ENCODE measurements around the gene SP5.

SP5 gene

GRCh38 chr2:170742896-170743529 lies 27.9 kb downstream of the SP5 start:
- Histone ChIP-seq H3K4me3 (ENCODE audit: insufficient read depth, low read length, poor library complexity, severe bottlenecking) (no peak overlapping the region), H4K20me1 (ENCODE audit: low read depth, low read length) (no peaks in the 10 kb centered on the region), H3K27ac (ENCODE audit: low read depth, low read length) (no peak overlapping the region), H3K27me3 (ENCODE audit: low read length) (no peaks in the 10 kb centered on the region), H3K79me2 (ENCODE audit: insufficient read depth, low read length) (no peaks in the 10 kb centered on the region), H3K9me2 (replicated peaks; ENCODE audit: insufficient read depth, low read length) (no peaks in the 10 kb centered on the region), H3K9ac (ENCODE audit: low read length) (no peak overlapping the region), H3K9me3 (ENCODE audit: insufficient read depth, low read length) (no peaks in the 10 kb centered on the region), H3K4me2 (ENCODE audit: low read depth, low read length, poor library complexity, severe bottlenecking) (no peak overlapping the region), H2AFZ (ENCODE audit: low read depth, low read length, severe bottlenecking) (no peak overlapping the region), H3F3A (ENCODE audit: insufficient read depth) (no peaks in the 10 kb centered on the region), H3K36me3 (ENCODE audit: low read length) (no peaks in the 10 kb centered on the region)
- TF ChIP-seq CTCF (IDR thresholded peaks at IDR 0.05; ENCODE audit: insufficient read depth, low read length, poor library complexity, severe bottlenecking) (no peak), EZH2phosphoT487 (conservative IDR thresholded peaks at IDR 0.05; ENCODE audit: low read length) (no peak)

GRCh38 chr2:170743530-170744239 lies 28.5 kb downstream of the SP5 start:
- Histone ChIP-seq H3K9ac (ENCODE audit: low read length) (no peak overlapping the region), H3K27me3 (ENCODE audit: low read length) (no peaks in the 10 kb centered on the region), H2AFZ (ENCODE audit: low read depth, low read length, severe bottlenecking) (no peak overlapping the region), H4K20me1 (ENCODE audit: low read depth, low read length) (no peaks in the 10 kb centered on the region), H3K36me3 (ENCODE audit: low read length) (no peaks in the 10 kb centered on the region), H3K9me3 (ENCODE audit: insufficient read depth, low read length) (no peaks in the 10 kb centered on the region), H3K9me2 (replicated peaks; ENCODE audit: insufficient read depth, low read length) (no peaks in the 10 kb centered on the region), H3K4me3 (ENCODE audit: insufficient read depth, low read length, poor library complexity, severe bottlenecking) (no peak overlapping the region), H3K79me2 (ENCODE audit: insufficient read depth, low read length) (no peaks in the 10 kb centered on the region), H3K27ac (ENCODE audit: low read depth, low read length) (no peak overlapping the region), H3F3A (ENCODE audit: insufficient read depth) (no peaks in the 10 kb centered on the region), H3K4me2 (ENCODE audit: low read depth, low read length, poor library complexity, severe bottlenecking) (no peak overlapping the region)
- TF ChIP-seq EZH2phosphoT487 (conservative IDR thresholded peaks at IDR 0.05; ENCODE audit: low read length) (no peak), CTCF (IDR thresholded peaks at IDR 0.05; ENCODE audit: insufficient read depth, low read length, poor library complexity, severe bottlenecking) (no peak)

GRCh38 chr2:170744248-170745002 lies 29.3 kb downstream of the SP5 start:
- no peak overlapping the region for H3K4me2 ChIP-seq (ENCODE audit: low read depth, low read length, poor library complexity, severe bottlenecking)
- no peaks in the 10 kb centered on the region for H4K20me1 ChIP-seq (ENCODE audit: low read depth, low read length)
- TF ChIP-seq CTCF (IDR thresholded peaks at IDR 0.05; ENCODE audit: insufficient read depth, low read length, poor library complexity, severe bottlenecking) = no peak
- TF ChIP-seq EZH2phosphoT487 (conservative IDR thresholded peaks at IDR 0.05; ENCODE audit: low read length) = no peak
- H3K27me3 ChIP-seq (ENCODE audit: low read length) = no peaks in the 10 kb centered on the region
- H2AFZ ChIP-seq (ENCODE audit: low read depth, low read length, severe bottlenecking) = no peak overlapping the region
- no peak overlapping the region for H3K9ac ChIP-seq (ENCODE audit: low read length)
- H3K9me3 ChIP-seq (ENCODE audit: insufficient read depth, low read length) = no peaks in the 10 kb centered on the region
- H3F3A ChIP-seq (ENCODE audit: insufficient read depth) = no peaks in the 10 kb centered on the region
- H3K36me3 ChIP-seq (ENCODE audit: low read length) = no peaks in the 10 kb centered on the region
- no peak overlapping the region for H3K27ac ChIP-seq (ENCODE audit: low read depth, low read length)
- H3K79me2 ChIP-seq (ENCODE audit: insufficient read depth, low read length) = no peaks in the 10 kb centered on the region
- H3K4me3 ChIP-seq (ENCODE audit: insufficient read depth, low read length, poor library complexity, severe bottlenecking) = no peak overlapping the region
- H3K9me2 ChIP-seq (replicated peaks; ENCODE audit: insufficient read depth, low read length) = no peaks in the 10 kb centered on the region

All from SU-DHL-6 (cell line).